ENCODE results near the gene PTPRD. TPM values are rescaled to one million over a fixed set of nuclear protein-coding genes. Genes with fewer than 3 reads are reported as not detected.

PTPRD gene
- total and polyA plus RNA-seq, 2 donors (not counting 1 experiment from before 2014, with no cell fraction given): not detected

- no peaks in the 10 kb centered on the region for H3K9me3 ChIP-seq (ENCODE audit: control extremely low read depth in 1 of 3, control insufficient read depth in 2 of 3, insufficient read depth in 1 of 3, low read length in 2 of 3)
- intact Hi-C loops (cut with micrococcal nuclease): no loop called here
- POLR2A ChIA-PET: no interaction called here
- H3K4me1 Mint-ChIP-seq: no peaks in the 10 kb centered on the region
- H3K36me3 ChIP-seq (replicated peaks in 1 of 2; ENCODE audit: control extremely low read depth in 1 of 2, control insufficient read depth in 1 of 2, extremely low read depth in 1 of 2, insufficient read depth in 2 of 2, low read length in 1 of 2): no peaks in the 10 kb centered on the region
- H3K9me3 Mint-ChIP-seq (ENCODE audit: insufficient read depth): no peaks in the 10 kb centered on the region
- no peak overlapping the region for H3K9ac ChIP-seq (ENCODE audit: low read length)
- DNase-seq: no peak
- CTCF ChIA-PET: no interaction called here
- no peaks in the 10 kb centered on the region for H3K4me1 ChIP-seq (ENCODE audit: control insufficient read depth in 2 of 2, insufficient read depth in 2 of 2, low read length in 2 of 2)
- no peak for ATAC-seq (ENCODE audit: low read depth)
- H4K20me1 ChIP-seq (ENCODE audit: control insufficient read depth, insufficient read depth, low read length, poor library complexity, severe bottlenecking): no peaks in the 10 kb centered on the region
- H3K27me3 ChIP-seq (replicated peaks in 1 of 4; ENCODE audit: control extremely low read depth in 1 of 4, control insufficient read depth in 3 of 4, insufficient read depth in 4 of 4, low read length in 3 of 4): no peaks in the 10 kb centered on the region
- no peak overlapping the region for H3K4me3 Mint-ChIP-seq
- TF ChIP-seq EZH2 (IDR thresholded peaks at IDR 0.05; ENCODE audit: borderline replicate concordance, insufficient read depth, low read depth, low read length, poor library complexity, severe bottlenecking) (no peak), CTCF (IDR thresholded peaks at IDR 0.05) (no peak)
- no peak overlapping the region for H3K4me3 ChIP-seq (ENCODE audit: control extremely low read depth in 1 of 5, extremely low read depth in 1 of 5, insufficient read depth in 1 of 5, low read depth in 2 of 5, low read length in 4 of 5)
- no peaks in the 10 kb centered on the region for H3K27me3 Mint-ChIP-seq
- H3K79me2 ChIP-seq (ENCODE audit: control insufficient read depth, insufficient read depth, low read length): no peaks in the 10 kb centered on the region
- no peak overlapping the region for H3K4me2 ChIP-seq (replicated peaks; ENCODE audit: low read depth, low read length, poor library complexity, severe bottlenecking)
- no peak overlapping the region for H2AFZ ChIP-seq (ENCODE audit: insufficient read depth, low read depth, low read length, poor library complexity, severe bottlenecking)
- no peak overlapping the region for H3K27ac ChIP-seq (ENCODE audit: low read length in 2 of 2)
- no peak overlapping the region for H3K27ac Mint-ChIP-seq
Measured at GRCh38 chr9:10411272-10411671, 201.5 kb downstream of the PTPRD start.

GRCh38 chr9:10403283-10403682 lies 209.5 kb downstream of the PTPRD start:
- ATAC-seq (ENCODE audit: low read depth) (no peak), DNase-seq (no peak)
- no peak overlapping the region for H3K4me3 Mint-ChIP-seq
- Histone ChIP-seq H3K4me3 (ENCODE audit: control extremely low read depth in 1 of 5, extremely low read depth in 1 of 5, insufficient read depth in 1 of 5, low read depth in 2 of 5, low read length in 4 of 5) (no peak overlapping the region), H3K79me2 (ENCODE audit: control insufficient read depth, insufficient read depth, low read length) (no peaks in the 10 kb centered on the region), H3K4me1 (ENCODE audit: control insufficient read depth in 2 of 2, insufficient read depth in 2 of 2, low read length in 2 of 2) (no peaks in the 10 kb centered on the region), H3K27ac (ENCODE audit: low read length in 2 of 2) (no peak overlapping the region), H3K9me3 (ENCODE audit: control extremely low read depth in 1 of 3, control insufficient read depth in 2 of 3, insufficient read depth in 1 of 3, low read length in 2 of 3) (no peaks in the 10 kb centered on the region), H4K20me1 (ENCODE audit: control insufficient read depth, insufficient read depth, low read length, poor library complexity, severe bottlenecking) (no peaks in the 10 kb centered on the region), H3K4me2 (replicated peaks; ENCODE audit: low read depth, low read length, poor library complexity, severe bottlenecking) (no peak overlapping the region), H3K36me3 (replicated peaks in 1 of 2; ENCODE audit: control extremely low read depth in 1 of 2, control insufficient read depth in 1 of 2, extremely low read depth in 1 of 2, insufficient read depth in 2 of 2, low read length in 1 of 2) (no peaks in the 10 kb centered on the region), H2AFZ (ENCODE audit: insufficient read depth, low read depth, low read length, poor library complexity, severe bottlenecking) (no peak overlapping the region), H3K9ac (ENCODE audit: low read length) (no peak overlapping the region), H3K27me3 (replicated peaks in 1 of 4; ENCODE audit: control extremely low read depth in 1 of 4, control insufficient read depth in 3 of 4, insufficient read depth in 4 of 4, low read length in 3 of 4) (no peaks in the 10 kb centered on the region)
- no CpG with 5 or more reads among the region's 1 CpG for WGBS (ENCODE audit: insufficient coverage)
- TF ChIP-seq CTCF (IDR thresholded peaks at IDR 0.05) (no peak), EZH2 (IDR thresholded peaks at IDR 0.05; ENCODE audit: borderline replicate concordance, insufficient read depth, low read depth, low read length, poor library complexity, severe bottlenecking) (no peak)
- no peaks in the 10 kb centered on the region for H3K9me3 Mint-ChIP-seq (ENCODE audit: insufficient read depth)
- H3K27ac Mint-ChIP-seq: no peak overlapping the region
- no peaks in the 10 kb centered on the region for H3K4me1 Mint-ChIP-seq
- intact Hi-C loops (cut with micrococcal nuclease): no loop called here
- ChIA-PET POLR2A (no interaction called here), CTCF (no interaction called here)
- H3K27me3 Mint-ChIP-seq: no peaks in the 10 kb centered on the region

All from B cell (primary cell).